Loucy (cell line): ENCODE measurements around the gene ZMYND8.

Experiments used
- H2AFZ ChIP-seq: fragments of 200-600 bp; sonication (generic); 2 replicates; pipeline ENCODE4 v1.6.0; 2016; ENCODE audit warnings: antibody characterized with exemption, mild to moderate bottlenecking, low read length, moderate library complexity
- H3F3A ChIP-seq: fragments of 200-600 bp; 2 replicates; pipeline ENCODE4 v1.6.0; 2016; ENCODE audit warnings: antibody characterized with exemption, low read depth, mild to moderate bottlenecking
- H3K27me3 ChIP-seq: fragments of 200-600 bp; sonication (generic); 2 replicates; pipeline ENCODE4 v1.6.1; 2014; ENCODE audit warnings: low read length, mild to moderate bottlenecking; ENCODE audit not compliant: insufficient read depth, poor library complexity, severe bottlenecking
- H3K36me3 ChIP-seq: fragments of 200-600 bp; sonication (generic); 2 replicates; pipeline ENCODE4 v1.6.1; 2016; ENCODE audit warnings: low read length; ENCODE audit not compliant: insufficient read depth
- H3K4me1 ChIP-seq: fragments of 200-600 bp; sonication (generic); 2 replicates; pipeline ENCODE4 v1.5.1; 2014; ENCODE audit warnings: low read length, mild to moderate bottlenecking; ENCODE audit not compliant: insufficient read depth, poor library complexity, severe bottlenecking
- H3K4me2 ChIP-seq: fragments of 200-600 bp; sonication (generic); 2 replicates; pipeline ENCODE4 v1.6.0; 2014; ENCODE audit warnings: antibody characterized with exemption, low read length, low read depth, mild to moderate bottlenecking; ENCODE audit not compliant: poor library complexity, severe bottlenecking
- H3K4me3 ChIP-seq: fragments of 200-600 bp; sonication (generic); 2 replicates; pipeline ENCODE4 v1.5.1; 2014; ENCODE audit warnings: low read length, mild to moderate bottlenecking, mixed read lengths; ENCODE audit not compliant: poor library complexity, severe bottlenecking
- H3K79me2 ChIP-seq: fragments of 200-600 bp; sonication (generic); 2 replicates; pipeline ENCODE4 v1.6.1; 2014; ENCODE audit warnings: low read length; ENCODE audit not compliant: insufficient read depth
- H3K9ac ChIP-seq: fragments of 200-600 bp; sonication (generic); 2 replicates; pipeline ENCODE4 v1.6.0; 2014; ENCODE audit warnings: mild to moderate bottlenecking, low read depth, low read length, moderate library complexity; ENCODE audit not compliant: poor library complexity, severe bottlenecking
- H3K9me2 ChIP-seq: fragments of 200-600 bp; sonication (generic); replicated peaks from 2 replicates; pipeline ENCODE4 v1.6.1; 2016; ENCODE audit warnings: low read depth, low read length, mixed read lengths
- H3K9me3 ChIP-seq: fragments of 200-600 bp; sonication (generic); 2 replicates; pipeline ENCODE4 v1.6.1; 2014; ENCODE audit warnings: mild to moderate bottlenecking, antibody characterized with exemption, low read length, low read depth; ENCODE audit not compliant: insufficient read depth
- H4K20me1 ChIP-seq: fragments of 200-600 bp; sonication (generic); 2 replicates; pipeline ENCODE4 v1.6.0; 2014; ENCODE audit warnings: antibody characterized with exemption, low read length, mild to moderate bottlenecking; ENCODE audit not compliant: insufficient read depth, poor library complexity, severe bottlenecking
- EZH2phosphoT487 ChIP-seq: fragments of 200-600 bp; IDR thresholded peaks from 2 replicates; pipeline ENCODE4 v1.6.1; 2018; ENCODE audit warnings: antibody characterized with exemption, mild to moderate bottlenecking, moderate library complexity, borderline replicate concordance
- TF ChIP-seq, protein P1 (sequence below): fragments of 200-600 bp; sonication (generic); conservative IDR thresholded peaks from 2 replicates; pipeline ENCODE4 v1.5.1; 2014; ENCODE audit warnings: mild to moderate bottlenecking, antibody characterized with exemption, low read length

Gene ZMYND8

DNA sequence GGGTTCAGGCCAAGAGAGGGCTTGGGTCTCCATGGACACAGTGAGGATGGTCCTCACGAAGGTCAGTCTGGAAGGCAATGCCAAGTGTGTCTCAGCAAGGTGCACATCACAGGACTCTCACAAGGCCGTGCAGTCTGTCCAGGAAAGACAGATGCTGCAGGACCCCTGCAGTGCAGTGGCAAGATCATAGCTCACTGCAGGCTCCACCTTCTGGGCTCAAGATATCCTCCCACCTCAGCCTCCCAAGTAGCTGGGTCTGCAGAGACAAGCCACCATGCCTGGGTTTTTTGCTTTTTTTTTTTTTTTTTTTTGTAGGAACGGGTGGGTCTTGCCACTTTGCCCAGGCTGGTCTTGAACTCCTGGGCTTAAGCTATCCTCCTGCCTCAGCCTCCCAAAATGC lies 26.4 kb downstream of the ZMYND8 start:
- no peak overlapping the region for H3K9ac ChIP-seq
- TF ChIP-seq, protein P1, sequence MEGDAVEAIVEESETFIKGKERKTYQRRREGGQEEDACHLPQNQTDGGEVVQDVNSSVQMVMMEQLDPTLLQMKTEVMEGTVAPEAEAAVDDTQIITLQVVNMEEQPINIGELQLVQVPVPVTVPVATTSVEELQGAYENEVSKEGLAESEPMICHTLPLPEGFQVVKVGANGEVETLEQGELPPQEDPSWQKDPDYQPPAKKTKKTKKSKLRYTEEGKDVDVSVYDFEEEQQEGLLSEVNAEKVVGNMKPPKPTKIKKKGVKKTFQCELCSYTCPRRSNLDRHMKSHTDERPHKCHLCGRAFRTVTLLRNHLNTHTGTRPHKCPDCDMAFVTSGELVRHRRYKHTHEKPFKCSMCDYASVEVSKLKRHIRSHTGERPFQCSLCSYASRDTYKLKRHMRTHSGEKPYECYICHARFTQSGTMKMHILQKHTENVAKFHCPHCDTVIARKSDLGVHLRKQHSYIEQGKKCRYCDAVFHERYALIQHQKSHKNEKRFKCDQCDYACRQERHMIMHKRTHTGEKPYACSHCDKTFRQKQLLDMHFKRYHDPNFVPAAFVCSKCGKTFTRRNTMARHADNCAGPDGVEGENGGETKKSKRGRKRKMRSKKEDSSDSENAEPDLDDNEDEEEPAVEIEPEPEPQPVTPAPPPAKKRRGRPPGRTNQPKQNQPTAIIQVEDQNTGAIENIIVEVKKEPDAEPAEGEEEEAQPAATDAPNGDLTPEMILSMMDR = no peak
- TF ChIP-seq EZH2phosphoT487 = no peak
- H3K4me1 ChIP-seq = no peaks in the 10 kb centered on the region
- H4K20me1 ChIP-seq = peaks cover 92% of the 10 kb centered on the region
- H3K36me3 ChIP-seq = peaks cover 79% of the 10 kb centered on the region; the same call in 1 of the 2 replicates
- H3F3A ChIP-seq = no peaks in the 10 kb centered on the region
- H3K79me2 ChIP-seq = peaks cover 100% of the 10 kb centered on the region
- H2AFZ ChIP-seq = no peak overlapping the region
- H3K27me3 ChIP-seq = no peaks in the 10 kb centered on the region
- no peaks in the 10 kb centered on the region for H3K9me3 ChIP-seq
- no peaks in the 10 kb centered on the region for H3K9me2 ChIP-seq
- H3K4me2 ChIP-seq = no peak overlapping the region
- H3K4me3 ChIP-seq = no peak overlapping the region

DNA sequence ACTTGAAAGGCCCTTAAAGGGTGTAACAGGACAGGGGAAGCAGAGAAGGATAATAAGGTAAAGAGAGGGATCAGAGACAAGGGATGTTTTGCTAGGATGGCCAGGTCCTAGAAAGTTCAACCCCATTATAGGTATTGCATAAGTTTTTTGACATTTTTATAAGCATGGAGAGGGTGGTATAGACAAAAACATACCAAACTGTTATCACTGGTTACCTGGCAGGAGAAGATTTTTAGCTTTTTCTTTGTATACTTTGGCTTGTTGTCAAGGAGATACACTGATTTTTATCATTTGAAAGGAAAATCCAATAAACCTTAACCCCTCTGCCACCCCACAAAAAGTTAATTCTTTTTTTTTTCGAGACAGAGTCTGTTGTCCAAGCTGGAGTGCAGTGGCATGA lies 28.4 kb downstream of the ZMYND8 start:
- Histone ChIP-seq H3K4me3 (no peak overlapping the region), H3K4me2 (no peak overlapping the region), H3K36me3 (peaks cover 75% of the 10 kb centered on the region; the same call in 1 of the 2 replicates), H2AFZ (no peak overlapping the region), H3F3A (no peaks in the 10 kb centered on the region), H3K9ac (no peak overlapping the region), H4K20me1 (peaks cover 90% of the 10 kb centered on the region), H3K79me2 (peaks cover 100% of the 10 kb centered on the region), H3K4me1 (no peaks in the 10 kb centered on the region), H3K9me3 (no peaks in the 10 kb centered on the region), H3K27me3 (no peaks in the 10 kb centered on the region), H3K9me2 (no peaks in the 10 kb centered on the region)
- TF ChIP-seq, protein P1 = no peak

DNA sequence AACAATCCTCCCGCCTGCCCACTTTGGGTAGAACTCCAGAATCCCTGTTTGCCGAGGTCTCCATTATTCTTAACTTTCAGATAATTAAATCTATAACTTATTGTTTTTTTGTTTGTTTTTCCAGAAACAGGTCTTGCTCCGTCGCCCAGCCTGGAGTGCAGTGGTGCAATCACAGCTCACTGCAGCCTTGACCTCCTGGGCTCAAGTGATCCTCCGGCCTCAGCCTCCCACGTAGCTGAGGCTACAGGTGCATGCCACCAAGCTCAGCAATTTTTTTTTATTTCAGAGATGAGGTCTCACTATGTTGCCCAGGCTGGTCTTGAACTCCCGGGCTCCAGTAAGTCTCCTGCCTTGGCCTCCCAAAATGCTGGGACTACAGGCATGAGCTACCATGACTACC lies 28.8 kb downstream of the ZMYND8 start:
- H2AFZ ChIP-seq = no peak overlapping the region
- H4K20me1 ChIP-seq = peaks cover 90% of the 10 kb centered on the region
- no peaks in the 10 kb centered on the region for H3K9me2 ChIP-seq
- H3K4me1 ChIP-seq = no peaks in the 10 kb centered on the region
- no peak overlapping the region for H3K4me2 ChIP-seq
- no peak overlapping the region for H3K9ac ChIP-seq
- H3K27me3 ChIP-seq = no peaks in the 10 kb centered on the region
- no peak for TF ChIP-seq EZH2phosphoT487
- TF ChIP-seq, protein P1 = no peak
- H3K79me2 ChIP-seq = peaks cover 100% of the 10 kb centered on the region
- no peak overlapping the region for H3K4me3 ChIP-seq
- peaks cover 75% of the 10 kb centered on the region; the same call in 1 of the 2 replicates for H3K36me3 ChIP-seq
- H3K9me3 ChIP-seq = no peaks in the 10 kb centered on the region
- H3F3A ChIP-seq = no peaks in the 10 kb centered on the region
